DLD1 (cell line): ENCODE results near the gene MSI2.

ENCODE experiments used
- in situ Hi-C: cut with HindIII; loops from 2 replicates; pipeline ENCODE4 v1.10.0; 2017; ENCODE audit warnings: low sequenced_read_pairs

The MSI2 gene

DNA sequence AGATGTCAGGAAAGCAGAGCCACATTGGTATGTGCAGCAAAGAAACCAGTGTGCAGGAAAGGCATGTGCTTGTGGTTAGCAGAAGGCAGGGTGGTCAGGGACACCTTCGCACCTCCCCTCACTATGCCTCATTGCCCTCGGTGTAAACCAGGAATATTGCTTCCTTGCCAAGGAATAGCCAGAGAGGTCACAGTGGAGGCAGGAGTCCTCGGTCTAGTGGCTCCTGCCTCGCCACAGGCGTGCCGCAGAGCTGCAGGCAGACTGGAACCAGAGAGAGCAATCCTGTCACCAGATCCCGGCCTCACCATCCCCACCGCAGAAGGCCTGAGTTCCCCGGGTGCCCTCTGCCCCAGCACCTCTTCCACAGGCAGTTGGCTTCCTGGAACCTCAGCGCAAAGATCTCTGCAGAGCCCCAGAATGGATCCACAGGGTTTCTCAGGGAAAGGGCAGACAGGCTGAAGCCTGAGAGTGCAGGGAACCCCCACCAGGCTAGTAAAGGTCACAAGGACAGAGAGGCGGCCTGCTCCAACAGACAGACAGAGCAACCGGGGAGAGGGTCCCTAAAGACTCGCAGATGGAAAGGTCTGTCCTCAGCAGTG lies 467.2 kb downstream of the MSI2 start:
- in situ Hi-C loops, result no loop called here

DNA sequence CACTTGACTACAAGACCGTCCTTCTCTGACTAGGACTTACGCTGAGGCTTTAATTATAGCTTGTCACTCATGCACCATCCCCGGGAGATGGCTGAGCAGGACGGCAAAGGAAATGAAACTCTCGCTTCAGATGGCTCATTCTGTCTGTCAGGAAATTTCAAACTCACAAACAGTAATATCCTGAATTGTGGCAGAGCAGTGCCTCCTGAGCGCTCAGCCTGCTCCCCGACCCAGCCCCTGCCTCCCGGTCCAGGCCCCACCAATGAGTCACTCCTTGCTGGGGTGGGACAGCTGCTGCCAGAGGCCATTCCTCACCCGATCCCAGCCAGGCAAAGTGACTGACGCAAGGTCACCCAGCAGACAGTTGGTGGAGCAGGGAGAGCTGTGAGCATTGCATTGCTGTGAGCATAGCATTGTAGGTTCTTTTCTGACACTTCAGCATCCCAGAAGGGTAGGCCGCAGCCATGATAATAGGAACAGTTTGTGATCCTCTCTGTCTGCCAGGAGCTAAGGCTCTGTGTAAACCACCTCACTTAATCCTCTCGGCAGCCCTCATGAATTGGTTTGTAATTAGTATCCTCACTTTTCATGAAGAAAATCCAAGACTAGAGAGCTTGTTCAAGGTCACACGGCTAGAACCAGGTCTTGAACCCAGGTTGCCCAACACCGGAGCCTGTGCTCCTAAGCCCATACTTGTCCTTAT lies 467.9 kb downstream of the MSI2 start:
- in situ Hi-C loops, result no loop called here

DNA sequence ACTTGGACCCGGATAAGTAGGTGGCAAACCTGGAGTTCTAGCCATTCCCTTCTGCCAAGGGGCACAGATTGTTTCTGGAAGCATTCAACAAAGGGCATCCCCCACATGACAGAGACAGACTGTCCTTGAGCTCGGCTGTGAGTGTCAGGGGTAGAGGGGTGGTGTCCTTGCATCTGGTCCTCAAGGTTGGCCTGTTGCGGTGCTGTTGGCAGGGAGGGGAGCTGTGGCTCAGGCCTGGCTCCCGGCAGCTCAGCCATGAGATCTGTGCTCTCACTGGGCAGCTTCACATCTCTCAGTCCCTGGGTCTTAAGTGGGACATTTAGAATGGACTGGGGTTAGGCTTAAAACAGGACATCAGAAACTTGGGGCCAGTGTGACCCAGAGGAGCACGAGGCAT lies 468.4 kb downstream of the MSI2 start:
- in situ Hi-C loops, result no loop called here

DNA sequence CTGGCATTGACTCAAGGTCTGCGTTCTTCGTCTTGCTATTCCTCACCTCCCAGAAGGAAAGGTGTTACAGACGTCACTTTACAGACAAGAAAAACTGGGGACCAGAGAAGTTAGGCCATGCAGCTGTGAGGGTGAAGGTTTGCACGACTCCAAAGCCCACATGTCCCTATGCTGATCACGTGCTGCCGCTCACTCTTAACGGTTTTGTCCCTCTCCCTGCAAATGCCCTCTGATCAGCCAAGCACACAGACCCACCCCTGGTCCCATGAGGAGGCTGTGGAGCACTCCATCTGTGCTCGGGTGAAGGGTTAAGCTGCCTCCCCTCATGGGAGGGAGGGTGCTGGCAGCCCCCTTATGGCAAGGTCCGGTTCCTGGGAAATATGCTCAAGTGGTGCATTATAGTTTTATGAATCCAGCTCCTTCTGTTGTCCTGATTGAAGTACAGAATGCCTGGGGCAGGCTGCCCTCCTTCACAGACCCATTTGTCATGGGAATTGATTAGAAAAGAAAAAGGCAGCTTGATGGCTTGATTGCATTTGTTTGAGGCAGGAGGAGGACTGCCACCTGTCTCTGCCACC lies 470.0 kb downstream of the MSI2 start:
- in situ Hi-C loops, result no loop called here

DNA sequence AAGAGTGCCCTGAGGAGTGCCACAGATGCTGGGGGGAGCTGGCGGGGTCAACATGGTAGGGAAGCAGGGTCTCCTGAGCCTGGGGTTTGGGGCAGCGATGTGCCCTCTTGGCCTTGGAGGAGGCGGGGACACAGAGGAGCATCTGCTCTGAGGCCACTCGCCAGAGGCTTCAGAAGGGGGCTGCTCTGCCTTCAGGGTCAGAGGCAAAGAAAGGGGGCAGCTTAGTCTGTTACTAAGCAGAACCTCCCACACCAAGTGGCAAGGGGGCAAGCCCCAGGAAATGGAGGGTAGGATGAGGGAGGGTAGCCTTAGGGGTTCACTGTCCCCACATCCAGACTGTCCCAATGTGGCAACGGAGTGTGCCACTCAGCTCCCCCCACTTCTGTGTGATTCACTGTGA lies 470.5 kb downstream of the MSI2 start:
- in situ Hi-C loops, result no loop called here

DNA sequence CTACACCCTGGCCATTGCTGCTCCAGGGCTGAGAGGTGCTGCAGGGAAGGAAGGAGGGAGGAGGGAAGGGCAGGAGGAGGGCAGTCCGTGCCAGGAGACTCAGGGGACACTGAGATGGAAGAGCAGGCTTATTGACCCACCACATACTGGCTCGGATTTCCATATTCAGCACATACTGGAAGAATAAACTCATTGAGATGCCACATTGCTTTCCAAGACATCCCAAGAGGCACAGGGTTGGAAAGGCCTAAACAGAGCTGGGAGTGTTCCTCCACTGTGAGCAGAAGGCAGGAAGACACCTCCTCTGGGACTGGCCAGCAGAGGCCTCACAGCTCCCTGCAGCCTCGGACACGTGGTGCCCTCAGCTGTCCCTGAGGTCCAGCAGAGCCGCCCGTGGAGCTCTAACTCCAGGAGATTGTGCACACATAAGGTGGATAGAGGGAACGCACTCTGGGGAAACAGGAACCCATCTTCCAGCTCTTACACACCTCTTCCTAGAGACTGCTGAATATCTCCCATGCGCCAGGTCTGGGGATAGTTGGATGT lies 471.4 kb downstream of the MSI2 start:
- in situ Hi-C loops, result no loop called here

DNA sequence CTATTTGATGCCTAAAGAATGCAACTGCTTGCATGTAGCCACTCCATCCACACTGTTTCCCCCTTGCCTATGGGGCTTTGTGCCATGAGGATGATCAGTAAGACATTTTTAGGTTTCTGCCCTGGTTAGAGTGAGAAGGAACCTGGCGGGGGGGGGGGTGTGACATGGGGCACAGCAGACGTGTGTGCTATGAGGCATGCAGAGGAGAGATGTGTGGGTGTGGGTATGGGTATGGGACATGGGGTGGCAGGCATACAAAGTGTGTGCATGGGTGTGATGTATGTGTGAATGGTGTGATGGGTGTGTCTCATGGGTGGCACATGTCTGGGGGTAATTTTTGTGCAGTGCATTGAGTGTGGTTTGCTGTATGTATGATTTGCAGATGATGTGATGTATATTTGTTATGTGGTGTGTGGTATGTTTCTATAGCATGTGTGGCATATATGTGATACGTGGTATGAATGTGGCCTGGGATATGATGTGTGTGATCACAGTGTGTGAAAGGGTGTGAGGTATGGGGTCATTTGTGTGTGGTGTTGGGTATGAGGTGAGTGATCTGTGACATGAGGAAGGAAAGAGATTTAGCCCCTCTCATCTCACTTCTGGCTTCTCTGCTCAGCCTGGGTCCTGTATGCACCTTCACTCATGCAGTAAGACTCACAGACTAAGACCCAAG lies 473.8 kb downstream of the MSI2 start:
- in situ Hi-C loops, result no loop called here

DNA sequence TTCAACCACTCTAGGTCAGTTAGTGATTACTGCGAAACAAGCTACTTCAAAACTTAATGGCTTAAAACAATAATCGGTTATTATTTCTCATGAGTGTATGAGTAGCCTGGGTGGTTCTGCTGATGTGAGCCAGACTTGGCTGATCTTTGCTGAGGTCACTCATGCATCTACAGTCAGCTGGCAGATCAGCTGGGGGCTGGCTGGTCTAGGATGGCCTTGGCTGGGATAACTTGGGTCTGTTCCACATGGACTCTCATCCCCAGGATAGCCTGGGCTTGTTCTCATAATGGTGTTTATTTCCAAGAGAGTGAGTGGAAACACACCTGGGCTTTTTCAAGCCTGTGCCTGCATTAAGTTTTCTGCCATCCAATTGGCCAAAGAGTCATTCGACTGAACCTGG lies 475.7 kb downstream of the MSI2 start:
- in situ Hi-C loops, result no loop called here

DNA sequence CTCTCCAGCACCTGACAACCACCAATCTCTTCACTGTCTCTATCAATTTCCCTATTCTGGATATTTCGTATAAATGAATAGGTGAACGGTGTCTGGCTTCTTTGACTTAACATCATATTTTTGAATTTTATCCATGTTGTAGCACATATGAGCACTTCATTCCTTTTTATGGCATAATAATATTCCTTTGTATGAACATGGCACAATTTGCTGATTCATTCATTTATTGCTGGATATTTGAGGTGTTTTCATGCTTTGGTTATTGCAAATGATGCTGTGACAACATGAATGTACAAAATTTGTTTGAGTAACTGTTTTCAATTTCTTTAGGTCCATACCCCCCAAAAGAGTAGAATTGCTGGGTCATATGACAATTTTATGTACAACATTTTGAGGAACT lies 476.8 kb downstream of the MSI2 start:
- in situ Hi-C loops, result no loop called here
